GM12878 (cell line): ENCODE data around the gene NEMP2. TPM values are rescaled to one million over a fixed set of nuclear protein-coding genes. Genes with fewer than 3 reads are reported as not detected.
"Not testable (repeated sequence)": the region's sequence is repeated elsewhere in the genome, so short reads cannot be mapped to it uniquely, and the experiment has no call there.

ENCODE experiments used
- ATAC-seq: fragments of 200-7000 bp; cut with Tn5 transposase; 3 replicates; pipeline ENCODE4 v1.9.1; 2020; ENCODE audit warnings: mild to moderate bottlenecking, moderate library complexity
- BruUV-seq: library from RNA; stranded (reverse); fragments of 400-500 nt; replicated peaks from 2 replicates; lab custom pipeline; 2021; lab: Mats Ljungman, UMichigan
- CTCF ChIA-PET: fragments of 300-600 bp; sonication (Branson Sonifier 250); formaldehyde crosslinking; extraction: SDS; loops from one replicate; lab custom pipeline; 2021; ENCODE audit warnings: inconsistent platforms; lab: Yijun Ruan, JAX
- POLR2A ChIA-PET: fragments of 350-600 bp; formaldehyde crosslinking; extraction: SDS; loops from one replicate; lab custom pipeline; 2021; ENCODE audit warnings: inconsistent platforms; lab: Charles Lee
- RAD21 ChIA-PET: fragments of 300-600 bp; sonication (Branson Sonifier 250); formaldehyde crosslinking; loops from one replicate; lab custom pipeline; 2023; ENCODE audit warnings: antibody characterized with exemption; ENCODE audit not compliant: unreplicated experiment; lab: Charles Lee
- SMC1A ChIA-PET: fragments of 300-600 bp; sonication (Branson Sonifier 250); formaldehyde crosslinking; loops from one replicate; lab custom pipeline; 2023; ENCODE audit not compliant: unreplicated experiment, uncharacterized antibody; lab: Charles Lee
- DNase-seq: peaks from one replicate; pipeline ENCODE4 v3.0.0-alpha.2; 2011; ENCODE audit warnings: low read depth, low spot score
- FAIRE-seq: peaks from 3 replicates; lab custom pipeline; 2011; peaks lifted over from hg19 to GRCh38; lab: Jason Lieb, UNC
- H2AFZ ChIP-seq: 2 replicates; pipeline ENCODE4 v1.6.0; 2011; ENCODE audit warnings: low read depth, low read length, control low read depth; ENCODE audit not compliant: control insufficient read depth
- H3K27ac ChIP-seq: 2 replicates; pipeline ENCODE4 v1.5.1; 2011; ENCODE audit warnings: control low read depth; ENCODE audit not compliant: control insufficient read depth, insufficient read depth
- H3K27me3 ChIP-seq, 2 experiments: replicated peaks in 1 of 2; 2 replicates each; pipeline versions ENCODE4 v1.6.0 to v1.6.1; 2011; ENCODE audit warnings: low read length in 1 of 2; ENCODE audit not compliant: control insufficient read depth in 2 of 2, insufficient read depth in 2 of 2
- H3K36me3 ChIP-seq, 2 experiments: 2 replicates each; pipeline ENCODE4 v1.5.1; 2011; ENCODE audit warnings: low read length in 1 of 2; ENCODE audit not compliant: control insufficient read depth in 2 of 2, insufficient read depth in 2 of 2
- H3K4me1 ChIP-seq: 2 replicates; pipeline ENCODE4 v1.6.1; 2011; ENCODE audit warnings: mild to moderate bottlenecking, low read length, moderate library complexity, mixed read lengths; ENCODE audit not compliant: control insufficient read depth, insufficient read depth
- H3K4me2 ChIP-seq: 2 replicates; pipeline ENCODE4 v1.6.0; 2011; ENCODE audit warnings: control low read depth; ENCODE audit not compliant: control insufficient read depth, insufficient read depth
- H3K4me3 ChIP-seq: fragments of 200-600 bp; sonication (generic); 2 replicates; pipeline ENCODE4 v1.5.1; 2016
- H3K79me2 ChIP-seq: 2 replicates; pipeline ENCODE4 v1.6.0; 2011; ENCODE audit warnings: low read length; ENCODE audit not compliant: control insufficient read depth, insufficient read depth
- H3K9ac ChIP-seq: 2 replicates; pipeline ENCODE4 v1.8.0; 2011; ENCODE audit warnings: low read length, control low read depth, mixed read lengths; ENCODE audit not compliant: control insufficient read depth, insufficient read depth
- H3K9me3 ChIP-seq: replicated peaks from 3 replicates; pipeline ENCODE4 v1.5.1; 2011; ENCODE audit warnings: mild to moderate bottlenecking, low read length; ENCODE audit not compliant: control insufficient read depth, insufficient read depth
- H4K20me1 ChIP-seq: 2 replicates; pipeline ENCODE4 v1.6.0; 2011; ENCODE audit not compliant: control insufficient read depth, insufficient read depth
- MEF2B ChIP-seq: fragments of 450-650 bp; IDR thresholded peaks from 2 replicates; pipeline ENCODE4 v1.6.1; 2018; ENCODE audit warnings: mild to moderate bottlenecking, moderate library complexity; ENCODE audit not compliant: partially characterized antibody, poor library complexity, severe bottlenecking
- RAD21 ChIP-seq: IDR thresholded peaks from 2 replicates; pipeline ENCODE4 v1.6.1; 2011; ENCODE audit warnings: mild to moderate bottlenecking, low read depth, low read length, moderate library complexity; ENCODE audit not compliant: insufficient read depth
- SMC3 ChIP-seq: IDR thresholded peaks from 2 replicates; pipeline ENCODE4 v1.6.1; 2011; ENCODE audit warnings: low read length, improper control_type of control experiment, borderline replicate concordance
- ZSCAN29 ChIP-seq: fragments of 450-650 bp; IDR thresholded peaks from 2 replicates; pipeline ENCODE4 v1.6.1; 2017; ENCODE audit warnings: mild to moderate bottlenecking, moderate library complexity
- WGBS: methylation state at CpG from one replicate; pipeline ENCODE4 v1.1.6; 2016; ENCODE audit warnings: low lambda C conversion rate; ENCODE audit not compliant: insufficient replicate concordance, insufficient coverage; ENCODE audit errors: missing lambda C conversion rate; 5-methylcytosine and 5-hydroxymethylcytosine counted together
- in situ Hi-C: fragments of 300-500 bp; cut with MboI; formaldehyde crosslinking; loops from 9 replicates; pipeline ENCODE4 v1.14.3; 2018; ENCODE audit warnings: mixed read lengths
- intact Hi-C: fragments of 100-400 bp; cut with micrococcal nuclease; formaldehyde crosslinking; loops from one replicate; pipeline ENCODE4 v1.14.2; 2022; ENCODE audit not compliant: unreplicated experiment
- polyA plus RNA-seq, 11 experiments: library from polyadenylated mRNA; depleted of rRNA in 4 of 11; unstranded in 6 of 11; stranded (reverse) in 5 of 11; fragments of >200 nt; fragmentation: Nextera tagmentation in 4 of 11; fragmentation: Illumina TruSeq in 1 of 11; extraction: Ambion mirVana in 4 of 11; extraction: Trizol in 1 of 11; gene quantifications; 1 replicate in 1 of 11; 2 replicates in 10 of 11; pipeline versions ENCODE4 v1.2.1 to v1.2.3, GENCODE V29; 2011 to 2016; ENCODE audit warnings: inconsistent platforms in 2 of 11, missing spikeins in 2 of 11, low read depth in 1 of 11
- total RNA-seq, 4 experiments: library from RNA; depleted of rRNA in 3 of 4; stranded (reverse); fragments of >200 nt in 3 of 4; fragmentation: Illumina TruSeq in 1 of 4; extraction: Trizol in 1 of 4; gene quantifications; 2 replicates each; pipeline versions ENCODE4 v1.2.1 to v1.2.3, GENCODE V29; 2013 to 2021
- TF ChIP-seq, protein P1 (sequence below), 3 experiments: IDR thresholded peaks in 2 of 3; conservative IDR thresholded peaks in 1 of 3; 2 replicates each; pipeline ENCODE4 v1.5.1; 2011; ENCODE audit warnings: low read depth in 3 of 3, low read length in 3 of 3, mild to moderate bottlenecking in 3 of 3, control low read depth in 2 of 3, moderate library complexity in 2 of 3, inconsistent platforms in 1 of 3, mixed read lengths in 1 of 3; ENCODE audit not compliant: control insufficient read depth in 2 of 3, insufficient read depth in 1 of 3; ENCODE audit errors: extremely low read depth in 1 of 3

The NEMP2 gene
- total and polyA plus RNA-seq, 10 of the 15 experiments (the other 5 are each of a cell fraction or from before 2014, with no cell fraction given), result 2.3 to 14.0 (median 8.1) TPM

DNA sequence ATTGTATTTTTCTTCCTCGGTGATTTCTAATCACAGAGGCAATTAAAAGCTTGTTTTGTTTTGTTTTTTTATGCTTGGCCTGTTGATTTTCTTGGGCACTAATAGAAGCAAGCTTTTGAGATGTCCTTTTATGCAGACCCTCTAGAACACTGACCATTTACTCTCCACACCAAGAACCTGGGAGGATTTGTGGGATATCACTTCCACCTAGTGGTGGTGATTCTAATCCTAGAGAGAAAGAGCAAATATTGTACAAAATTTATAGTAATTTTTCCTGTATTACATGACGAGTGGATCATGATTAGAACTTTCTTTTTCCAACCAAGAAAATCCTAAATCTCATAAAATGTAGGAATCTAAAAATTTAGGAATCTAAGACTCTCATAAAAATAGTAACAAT, 23.4 kb downstream of the NEMP2 start:
- intact Hi-C loops, result loop anchor here (1.0 kb wide), 1 partner anchor 128 kb away; no protein-coding TSS in a partner anchor
- peaks cover 4% of the 10 kb centered on the region for H3K4me1 ChIP-seq

DNA sequence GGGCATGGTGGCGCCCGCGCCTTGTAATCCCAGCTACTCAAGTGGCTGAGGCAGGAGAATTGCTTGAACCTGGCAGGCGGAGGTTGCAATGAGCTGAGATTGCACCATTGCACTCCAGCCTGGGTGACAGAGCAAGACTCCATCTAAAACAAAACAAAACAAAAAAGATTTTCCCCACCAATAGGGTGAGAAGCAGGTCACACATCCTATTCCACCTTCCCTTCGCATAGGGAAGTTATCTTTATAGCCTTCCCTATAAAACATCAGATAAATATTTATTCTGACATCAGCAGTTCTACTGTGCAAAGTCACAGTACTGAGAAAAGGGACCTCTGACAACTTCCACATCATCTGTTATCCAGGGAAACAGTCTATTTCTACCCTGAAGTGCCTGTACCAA, 24.6 kb downstream of the NEMP2 start:
- intact Hi-C loops, RAD21 ChIA-PET, H3K9me3 ChIP-seq, DNase-seq, POLR2A ChIA-PET, FAIRE-seq, H3K9ac ChIP-seq, H2AFZ ChIP-seq, H4K20me1 ChIP-seq, H3K4me1 ChIP-seq, BruUV-seq, H3K4me2 ChIP-seq, ATAC-seq, H3K79me2 ChIP-seq, H3K4me3 ChIP-seq, H3K27ac ChIP-seq, H3K27me3 ChIP-seq: not testable (repeated sequence)
- CTCF ChIA-PET, result interaction anchor here (1.0 to 1.3 kb wide), 4 partner anchors 125 to 170 kb away, joined by 4 to 6 read pairs (median 4); no protein-coding TSS in a partner anchor
- SMC1A ChIA-PET, result interaction anchor here (0.9 to 2.1 kb wide), 6 partner anchors 9 to 127 kb away, joined by 3 to 11 read pairs (median 3); no protein-coding TSS in a partner anchor
- WGBS, result 92% methylated on average over 5 of the region's 5 CpGs
- peaks cover 2 to 11% of the 10 kb centered on the region in 2 experiments for H3K36me3 ChIP-seq
- in situ Hi-C loops, result loop anchor here (5.0 to 10.0 kb wide), 2 partner anchors 123 to 425 kb away; no protein-coding TSS in a partner anchor

More for the DNA sequence above, 23.4 kb downstream of the NEMP2 start:
- SMC1A ChIA-PET, result interaction anchor here (0.6 to 8.4 kb wide), 8 partner anchors 10 to 169 kb away, joined by 3 to 65 read pairs (median 3); no protein-coding TSS in a partner anchor
- BruUV-seq, result no TSS peak
- H3K27ac ChIP-seq, result no peak overlapping the region
- CTCF ChIA-PET, result interaction anchor here (1.3 to 2.3 kb wide), 3 partner anchors 22 to 169 kb away, joined by 4 to 8 read pairs (median 6); no protein-coding TSS in a partner anchor
- H3K9me3 ChIP-seq, result no peaks in the 10 kb centered on the region
- no peak for DNase-seq
- RAD21 ChIA-PET, result interaction anchor here (1.0 to 1.1 kb wide), 2 partner anchors 78 kb away, joined by 3 read pairs; no protein-coding TSS in a partner anchor
- POLR2A ChIA-PET, result no interaction called here
- no peaks in the 10 kb centered on the region for H3K27me3 ChIP-seq
- no peak overlapping the region for H3K4me2 ChIP-seq
- H3K36me3 ChIP-seq, result peaks cover 2 to 11% of the 10 kb centered on the region in 2 experiments
- H3K9ac ChIP-seq, result no peak overlapping the region
- no peaks in the 10 kb centered on the region for H4K20me1 ChIP-seq
- 97% methylated on average over 2 of the region's 2 CpGs for WGBS
- ATAC-seq, result peak; percentile 31; the same call in 1 of the 3 replicates
- in situ Hi-C loops, result no loop called here
- H3K79me2 ChIP-seq, result no peaks in the 10 kb centered on the region
- TF ChIP-seq, protein P1, sequence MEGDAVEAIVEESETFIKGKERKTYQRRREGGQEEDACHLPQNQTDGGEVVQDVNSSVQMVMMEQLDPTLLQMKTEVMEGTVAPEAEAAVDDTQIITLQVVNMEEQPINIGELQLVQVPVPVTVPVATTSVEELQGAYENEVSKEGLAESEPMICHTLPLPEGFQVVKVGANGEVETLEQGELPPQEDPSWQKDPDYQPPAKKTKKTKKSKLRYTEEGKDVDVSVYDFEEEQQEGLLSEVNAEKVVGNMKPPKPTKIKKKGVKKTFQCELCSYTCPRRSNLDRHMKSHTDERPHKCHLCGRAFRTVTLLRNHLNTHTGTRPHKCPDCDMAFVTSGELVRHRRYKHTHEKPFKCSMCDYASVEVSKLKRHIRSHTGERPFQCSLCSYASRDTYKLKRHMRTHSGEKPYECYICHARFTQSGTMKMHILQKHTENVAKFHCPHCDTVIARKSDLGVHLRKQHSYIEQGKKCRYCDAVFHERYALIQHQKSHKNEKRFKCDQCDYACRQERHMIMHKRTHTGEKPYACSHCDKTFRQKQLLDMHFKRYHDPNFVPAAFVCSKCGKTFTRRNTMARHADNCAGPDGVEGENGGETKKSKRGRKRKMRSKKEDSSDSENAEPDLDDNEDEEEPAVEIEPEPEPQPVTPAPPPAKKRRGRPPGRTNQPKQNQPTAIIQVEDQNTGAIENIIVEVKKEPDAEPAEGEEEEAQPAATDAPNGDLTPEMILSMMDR (IDR thresholded peaks at IDR 0.05 in 2 of 3, conservative IDR thresholded peaks at IDR 0.05 in 1 of 3; ENCODE audit: control insufficient read depth in 2 of 3, extremely low read depth in 1 of 3, insufficient read depth in 1 of 3, low read depth in 3 of 3, low read length in 3 of 3), result peak; percentile 21 to 49 (median 27); a peak in 4 of 6 replicates
- TF ChIP-seq SMC3 (peak; percentile 55; the same call in 1 of the 2 replicates), MEF2B (no peak), ZSCAN29 (no peak), RAD21 (peak; percentile 76)
- TF ChIP-seq, all 136 proteins: peak for 3
- H2AFZ ChIP-seq, result no peak overlapping the region
- H3K4me3 ChIP-seq, result no peak overlapping the region
- no peak for FAIRE-seq
